T-helper 9 cell (primary cell): Measurements from ENCODE around the gene COL15A1.

ENCODE experiments used
- DNase-seq: peaks from one replicate; pipeline ENCODE4 v3.0.0-alpha.2; 2020

Gene COL15A1

DNA sequence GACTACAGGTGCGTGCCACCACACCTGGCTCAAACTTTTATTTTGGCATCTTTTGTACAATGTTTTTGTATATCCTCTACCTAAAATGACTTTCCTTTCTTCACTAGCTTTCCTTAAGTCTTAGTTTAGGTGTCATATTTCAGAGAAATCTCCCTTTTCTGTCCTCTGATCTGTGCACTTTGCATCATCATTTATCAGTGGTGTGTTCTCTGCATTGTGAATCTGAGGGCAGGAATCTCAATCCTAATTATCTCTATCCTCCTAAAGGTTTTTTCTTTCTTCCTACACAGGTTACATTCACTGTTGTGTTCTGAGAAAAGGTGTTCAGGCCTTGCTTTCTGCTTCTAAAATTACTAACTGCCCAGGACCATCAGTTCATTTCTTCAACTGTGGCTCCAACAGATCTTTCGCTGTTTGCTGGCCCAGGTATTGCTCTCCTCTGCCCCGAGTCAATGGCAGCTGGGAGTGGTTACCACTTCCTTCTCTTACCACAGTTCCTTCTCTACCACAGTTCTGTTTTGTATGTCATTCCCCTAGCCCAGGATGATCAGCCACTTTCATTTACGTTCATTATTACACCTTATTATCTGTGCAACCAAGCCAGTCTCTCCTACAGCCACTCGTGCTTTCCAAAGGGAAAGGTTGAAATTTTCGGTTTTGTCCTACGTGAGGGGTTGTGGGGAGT is 175.2 kb downstream of the COL15A1 start:
- peak; percentile 16 for DNase-seq

DNA sequence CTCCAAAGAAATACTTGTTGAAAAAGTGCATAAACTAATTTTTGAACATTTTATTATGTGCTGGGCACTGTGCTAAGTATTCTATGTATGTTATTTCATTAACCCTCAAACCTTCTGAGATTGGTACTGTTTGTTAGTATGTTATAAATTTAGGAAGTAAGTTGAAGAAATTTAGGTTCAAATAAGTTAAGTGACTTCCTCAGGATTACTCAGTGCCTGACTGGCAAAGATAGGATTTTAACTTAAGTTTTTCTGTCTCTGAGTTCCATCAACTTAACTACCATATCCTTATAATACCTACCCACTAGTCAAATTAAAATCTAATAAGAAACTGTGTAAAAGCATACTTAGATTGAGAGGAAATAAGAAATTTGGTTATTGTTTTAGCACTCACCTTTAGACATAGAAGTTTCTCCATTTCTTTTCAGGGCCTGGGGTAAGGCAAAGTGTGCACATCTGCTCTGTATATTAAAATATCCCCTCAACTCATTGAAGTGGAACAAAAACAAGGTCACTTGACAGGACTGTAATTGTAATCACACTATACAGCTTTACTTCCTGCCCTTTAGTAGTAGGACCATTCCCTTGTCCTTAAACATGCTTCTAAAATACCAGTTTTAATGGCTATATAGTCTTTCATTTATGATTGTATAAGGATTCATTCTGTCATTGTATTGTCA is 176.4 kb downstream of the COL15A1 start:
- DNase-seq = no peak
